Vagina (tissue), 2 donors: ENCODE results near the gene DIS3L.

ENCODE experiments used
- CTCF ChIP-seq, 3 experiments: fragments of 450-650 bp in 2 of 3; fragments of 200-600 bp in 1 of 3; sonication (generic) in 1 of 3; IDR thresholded peaks; one replicate each; pipeline ENCODE4 v1.5.1; 2017 to 2019; ENCODE audit warnings: antibody characterized with exemption in 3 of 3, mild to moderate bottlenecking in 2 of 3, moderate library complexity in 2 of 3
- POLR2A ChIP-seq, 2 donors: fragments of 450-650 bp; IDR thresholded peaks; one replicate each; pipeline ENCODE4 v1.6.1; 2017; ENCODE audit warnings: antibody characterized with exemption in 2 of 2, mild to moderate bottlenecking in 2 of 2, moderate library complexity in 2 of 2

GRCh38 chr15:66369773-66370651 lies 76.6 kb downstream of the DIS3L start:
- no peak for TF ChIP-seq CTCF (IDR thresholded peaks at IDR 0.05)
- no peak for TF ChIP-seq POLR2A (IDR thresholded peaks at IDR 0.05)
